ENCODE measurements around the gene ASPG. TPM values are rescaled to one million over a fixed set of nuclear protein-coding genes. Genes with fewer than 3 reads are reported as not detected.
A peak's percentile ranks its signal among the peaks of the same experiment; 100 is the strongest.

The ASPG gene
- total and polyA plus RNA-seq, 5 experiments from 2014 or later: not detected

DNA sequence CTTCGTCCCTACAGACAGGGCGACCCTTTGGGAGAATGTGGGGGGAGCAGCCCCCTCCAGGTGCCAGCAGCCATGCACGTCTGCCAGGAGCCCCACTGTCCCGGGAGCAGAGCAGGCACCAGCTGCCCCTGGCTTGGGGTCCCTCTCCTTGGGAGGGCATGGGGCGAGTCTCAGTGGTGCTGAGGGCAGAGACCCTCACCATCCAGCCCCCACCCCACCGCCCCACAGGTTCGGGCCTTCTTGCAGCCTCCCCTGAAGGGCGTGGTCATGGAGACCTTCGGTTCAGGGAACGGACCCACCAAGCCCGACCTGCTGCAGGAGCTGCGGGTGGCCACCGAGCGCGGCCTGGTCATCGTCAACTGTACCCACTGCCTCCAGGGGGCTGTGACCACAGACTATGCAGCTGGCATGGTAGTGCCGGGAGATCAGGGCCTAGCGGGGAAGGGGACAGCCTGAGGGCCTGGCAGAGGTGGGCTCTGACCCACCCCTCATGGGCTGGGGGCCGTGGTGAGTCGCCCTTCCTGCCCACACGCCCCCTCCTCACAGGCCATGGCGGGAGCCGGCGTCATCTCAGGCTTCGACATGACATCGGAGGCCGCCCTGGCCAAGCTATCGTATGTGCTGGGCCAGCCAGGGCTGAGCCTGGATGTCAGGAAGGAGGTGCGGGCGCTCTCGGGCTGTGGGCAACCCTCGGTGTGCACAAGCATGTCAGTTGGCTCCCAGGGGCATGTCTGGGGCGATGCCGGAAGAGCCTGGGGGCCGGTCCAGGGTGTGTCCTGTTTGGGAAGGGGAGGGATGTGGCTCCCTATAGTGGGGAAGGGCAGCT lies 18.8 kb downstream of the ASPG start:
- no peaks in the 10 kb centered on the region for H3K9me3 Mint-ChIP-seq
- no peaks in the 10 kb centered on the region for H3K27me3 Mint-ChIP-seq
- DNase-seq (peak in 2 of 10 donors; percentile 1 to 41), ATAC-seq (no peak)
- POLR2A ChIA-PET: no interaction called here
- no peaks in the 10 kb centered on the region for H3K36me3 Mint-ChIP-seq
- no peaks in the 10 kb centered on the region for H3K4me1 Mint-ChIP-seq
- no peak overlapping the region for H3K4me3 Mint-ChIP-seq
- H3K27ac Mint-ChIP-seq: no peak overlapping the region

DNA sequence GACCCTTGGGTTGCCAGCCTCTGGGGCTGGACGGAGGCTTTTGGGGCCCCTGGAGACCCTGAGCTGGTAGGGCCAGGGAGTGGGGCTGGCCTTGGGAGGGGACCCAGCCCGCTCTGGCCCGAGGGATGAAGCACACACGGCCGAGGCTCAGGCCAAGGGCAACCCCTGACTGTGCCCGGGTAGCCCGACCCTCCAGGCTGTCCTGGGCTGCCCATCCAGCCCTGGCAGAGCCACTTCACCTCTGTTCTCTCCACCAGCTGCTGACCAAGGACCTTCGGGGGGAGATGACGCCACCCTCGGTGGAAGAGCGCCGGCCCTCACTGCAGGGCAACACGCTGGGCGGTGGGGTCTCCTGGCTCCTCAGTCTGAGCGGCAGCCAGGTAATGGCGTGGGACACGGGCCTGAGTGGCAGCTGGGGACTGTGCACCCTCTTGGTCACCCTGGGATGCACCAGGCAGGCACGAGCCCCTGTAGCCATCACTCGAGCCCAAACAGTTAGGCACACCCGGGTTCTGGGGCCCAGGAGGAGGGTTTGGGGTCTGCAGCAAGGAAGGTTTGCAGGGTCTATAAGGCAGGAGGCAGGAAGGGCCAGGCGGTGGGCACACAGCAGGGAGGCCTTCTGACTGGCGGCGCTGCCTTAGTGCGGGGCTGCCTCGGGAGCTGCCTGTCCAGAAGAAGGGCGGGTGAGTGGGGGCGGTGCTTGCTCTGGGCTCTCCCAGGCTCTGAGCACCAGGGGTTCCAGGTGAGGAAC lies 19.7 kb downstream of the ASPG start:
- Mint-ChIP-seq H3K27ac (no peak overlapping the region), H3K4me3 (no peak overlapping the region), H3K9me3 (no peaks in the 10 kb centered on the region), H3K27me3 (no peaks in the 10 kb centered on the region), H3K36me3 (no peaks in the 10 kb centered on the region), H3K4me1 (no peaks in the 10 kb centered on the region)
- DNase-seq (peak in 2 of 10 donors; percentile 0 to 45), ATAC-seq (no peak)
- POLR2A ChIA-PET: no interaction called here

DNA sequence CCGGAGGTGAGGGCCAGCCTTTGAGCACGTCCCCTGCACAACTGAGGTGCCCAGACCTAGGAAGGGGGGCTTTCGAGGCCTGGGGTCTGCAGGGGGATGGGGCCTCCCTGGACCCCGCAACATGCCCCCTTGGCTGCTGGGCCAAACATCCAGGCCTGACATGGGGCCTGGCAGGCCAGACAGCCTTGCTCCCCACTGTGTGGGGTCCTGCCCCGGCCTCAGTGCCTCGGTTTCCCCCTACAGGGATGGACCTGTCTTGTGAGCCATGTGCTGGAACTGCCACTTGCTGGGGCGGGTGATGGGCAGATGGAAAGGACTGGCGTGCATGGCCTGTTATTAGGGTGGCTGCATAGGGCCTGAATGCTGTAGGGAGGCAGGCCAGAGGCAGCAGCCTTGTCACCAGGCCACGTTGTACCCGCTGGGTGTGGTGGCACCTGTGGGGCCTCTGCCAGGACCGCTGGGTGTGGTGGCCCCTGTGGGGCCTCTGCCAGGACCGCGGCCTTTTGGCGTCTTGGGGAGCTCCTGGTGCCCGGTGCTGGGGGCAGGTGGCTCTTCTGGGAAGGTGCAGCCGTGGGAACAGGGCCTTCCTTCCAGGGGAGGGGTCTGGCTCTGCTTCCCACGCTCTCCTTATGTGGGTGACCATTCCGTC lies 20.4 kb downstream of the ASPG start:
- ATAC-seq: no peak
- DNase-seq: peak in 2 of 10 donors; percentile 3 to 49
- no peaks in the 10 kb centered on the region for H3K27me3 Mint-ChIP-seq
- no peaks in the 10 kb centered on the region for H3K36me3 Mint-ChIP-seq
- no peak overlapping the region for H3K4me3 Mint-ChIP-seq
- H3K4me1 Mint-ChIP-seq: no peaks in the 10 kb centered on the region
- H3K9me3 Mint-ChIP-seq: no peaks in the 10 kb centered on the region
- no peak overlapping the region for H3K27ac Mint-ChIP-seq
- POLR2A ChIA-PET: no interaction called here

DNA sequence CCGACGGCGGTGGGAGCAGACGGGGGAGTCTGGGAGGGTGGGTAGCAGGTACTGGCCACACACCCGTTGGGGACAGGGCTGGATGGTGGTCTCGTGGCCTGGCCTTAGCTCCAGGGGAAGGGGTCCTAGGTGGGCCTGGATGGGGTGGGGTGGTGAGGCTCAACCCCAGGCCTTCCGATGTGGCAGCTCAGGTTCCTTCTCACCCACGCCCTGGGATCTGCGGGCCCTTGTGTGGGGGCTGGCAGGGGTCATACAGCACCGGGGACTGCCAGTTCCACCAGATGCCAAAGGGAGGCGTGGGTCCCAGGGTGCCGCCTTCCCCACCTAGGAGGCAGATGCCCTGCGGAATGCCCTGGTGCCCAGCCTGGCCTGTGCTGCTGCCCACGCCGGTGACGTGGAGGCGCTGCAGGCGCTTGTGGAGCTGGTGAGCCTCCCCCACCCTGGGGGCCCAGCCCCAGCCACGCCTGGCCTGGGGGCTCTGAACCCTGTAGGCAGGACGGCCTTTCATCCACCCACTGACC lies 21.0 kb downstream of the ASPG start:
- DNase-seq: peak in 2 of 10 donors; percentile 3 to 58
- H3K4me3 Mint-ChIP-seq: no peak overlapping the region
- H3K4me1 Mint-ChIP-seq: no peaks in the 10 kb centered on the region
- no peak overlapping the region for H3K27ac Mint-ChIP-seq
- POLR2A ChIA-PET: no interaction called here
- H3K9me3 Mint-ChIP-seq: no peaks in the 10 kb centered on the region
- no peaks in the 10 kb centered on the region for H3K36me3 Mint-ChIP-seq
- no peaks in the 10 kb centered on the region for H3K27me3 Mint-ChIP-seq
- no peak for ATAC-seq

DNA sequence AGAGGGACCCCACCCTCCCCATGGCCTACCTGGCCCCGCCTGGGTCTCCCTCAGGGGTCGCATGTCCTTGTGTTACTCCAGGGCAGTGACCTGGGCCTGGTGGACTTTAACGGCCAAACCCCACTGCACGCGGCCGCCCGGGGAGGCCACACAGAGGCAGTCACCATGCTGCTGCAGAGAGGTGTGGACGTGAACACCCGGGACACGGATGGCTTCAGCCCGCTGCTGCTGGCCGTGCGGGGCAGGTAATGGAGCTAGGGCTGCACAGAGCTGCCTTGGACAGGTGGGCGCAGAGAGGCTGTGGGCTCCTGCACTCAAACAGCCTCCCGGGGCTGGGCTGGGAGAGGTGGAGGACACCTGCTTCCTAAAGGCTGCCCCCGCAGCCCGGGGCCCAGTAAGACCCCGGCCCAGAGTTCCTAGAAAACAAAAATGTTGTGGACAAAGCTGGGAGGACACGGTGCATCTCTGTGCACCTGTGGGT lies 21.6 kb downstream of the ASPG start:
- H3K27ac Mint-ChIP-seq: no peak overlapping the region
- no peaks in the 10 kb centered on the region for H3K36me3 Mint-ChIP-seq
- POLR2A ChIA-PET: no interaction called here
- no peaks in the 10 kb centered on the region for H3K4me1 Mint-ChIP-seq
- no peaks in the 10 kb centered on the region for H3K27me3 Mint-ChIP-seq
- DNase-seq (peak in 3 of 10 donors; percentile 0 to 61 (median 1)), ATAC-seq (no peak)
- no peak overlapping the region for H3K4me3 Mint-ChIP-seq
- no peaks in the 10 kb centered on the region for H3K9me3 Mint-ChIP-seq

DNA sequence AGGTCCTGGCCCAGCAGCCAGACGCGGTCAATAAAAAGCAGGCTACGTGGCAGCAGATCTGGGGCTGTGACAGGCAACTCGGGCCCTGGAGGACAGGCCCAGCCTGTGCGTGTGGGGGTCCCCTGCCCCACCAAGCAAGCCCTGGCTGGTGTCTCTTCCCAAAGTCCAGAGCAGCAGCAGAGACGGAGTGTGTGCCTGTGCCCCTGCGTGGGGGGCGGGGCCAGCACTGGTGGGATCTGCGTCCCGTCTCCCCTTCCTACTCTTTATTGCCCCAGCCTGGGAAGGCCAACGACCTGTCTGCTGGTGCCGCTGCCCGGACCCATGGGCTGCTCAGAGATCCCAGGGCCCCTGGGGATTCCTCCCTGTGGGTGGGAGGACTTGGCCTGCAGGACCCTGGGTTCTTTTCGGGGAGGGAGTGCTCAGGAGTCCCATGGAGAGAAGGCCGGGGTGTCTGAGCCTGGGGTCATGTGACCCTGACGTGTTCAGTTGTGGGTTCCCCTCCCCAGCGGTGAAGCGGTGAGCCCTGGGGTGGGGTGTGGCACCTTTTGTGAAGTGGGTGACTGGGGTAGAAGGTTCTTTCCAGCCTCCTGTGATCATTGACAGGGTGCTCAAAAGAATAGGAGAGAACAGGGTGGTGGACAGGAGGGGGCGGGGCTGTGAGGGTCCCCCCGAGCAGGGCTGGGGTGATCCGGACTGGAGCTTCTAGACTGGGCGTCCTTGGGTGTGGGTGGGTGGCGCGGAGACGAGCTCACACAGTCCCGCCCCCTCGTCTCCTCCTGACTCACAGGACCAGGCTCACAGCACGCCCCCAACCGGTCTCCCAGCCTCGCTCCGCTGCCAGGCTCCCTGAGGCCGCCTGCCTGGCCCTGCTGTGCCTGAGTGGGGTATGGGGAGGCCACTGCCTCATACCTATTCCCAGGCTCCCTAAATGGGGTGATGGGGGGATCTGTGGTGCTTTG lies 22.4 kb downstream of the ASPG start:
- H3K36me3 Mint-ChIP-seq: no peaks in the 10 kb centered on the region
- DNase-seq (peak in 3 of 10 donors; percentile 0 to 54 (median 3)), ATAC-seq (no peak)
- peaks cover 0 to 2% (median 0%) of the 10 kb centered on the region in 5 donors for H3K27me3 Mint-ChIP-seq
- H3K9me3 Mint-ChIP-seq: no peaks in the 10 kb centered on the region
- H3K27ac Mint-ChIP-seq: no peak overlapping the region
- no peaks in the 10 kb centered on the region for H3K4me1 Mint-ChIP-seq
- H3K4me3 Mint-ChIP-seq: no peak overlapping the region
- POLR2A ChIA-PET: no interaction called here

DNA sequence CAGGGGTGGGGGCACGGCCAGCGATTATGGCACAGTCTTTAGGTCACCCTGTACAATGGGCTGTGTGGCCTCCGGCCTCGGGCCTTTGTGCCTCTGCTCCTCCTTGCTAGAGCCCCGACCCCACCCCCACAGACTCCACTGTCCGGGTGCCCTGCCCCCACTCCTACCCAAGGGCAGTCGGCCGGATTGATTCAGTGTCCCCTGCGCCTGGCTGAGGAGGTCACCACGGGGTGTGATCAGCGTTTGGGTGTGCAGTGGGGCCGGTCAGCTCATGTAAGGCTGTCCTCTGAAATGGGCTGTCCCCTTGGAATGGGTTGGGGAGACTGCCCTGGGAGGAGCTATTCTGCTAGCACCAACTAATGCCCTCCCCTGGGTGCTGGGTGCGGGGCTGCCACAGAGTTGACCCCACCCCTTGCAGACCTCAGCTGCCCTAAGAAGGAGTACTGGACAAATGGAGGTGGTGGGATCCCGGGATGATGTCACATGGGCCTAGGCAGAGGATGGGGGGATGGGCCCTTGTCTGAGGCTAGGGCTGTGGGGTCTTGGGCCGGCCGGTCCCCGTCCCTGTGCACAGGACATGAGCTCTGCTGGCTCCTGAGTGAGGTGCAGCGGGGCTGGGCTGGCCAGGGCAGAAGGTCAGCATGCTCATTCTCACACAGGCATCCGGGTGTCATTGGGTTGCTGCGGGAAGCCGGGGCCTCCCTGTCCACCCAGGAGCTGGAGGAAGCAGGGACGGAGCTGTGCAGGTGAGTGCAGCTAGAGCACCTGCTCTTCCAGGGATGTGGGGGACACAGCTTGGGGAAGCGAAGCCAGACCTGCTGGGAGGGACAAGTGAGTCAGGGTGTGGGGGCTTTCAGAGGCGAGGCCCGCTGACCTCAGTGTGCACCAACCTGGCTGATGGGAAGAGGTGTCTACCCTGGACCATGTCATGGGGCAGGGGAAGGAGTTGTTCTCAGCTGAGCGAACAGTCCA lies 23.4 kb downstream of the ASPG start:
- H3K4me3 Mint-ChIP-seq: no peak overlapping the region
- peak in 3 of 10 donors; percentile 0 to 57 (median 1) for DNase-seq

DNA sequence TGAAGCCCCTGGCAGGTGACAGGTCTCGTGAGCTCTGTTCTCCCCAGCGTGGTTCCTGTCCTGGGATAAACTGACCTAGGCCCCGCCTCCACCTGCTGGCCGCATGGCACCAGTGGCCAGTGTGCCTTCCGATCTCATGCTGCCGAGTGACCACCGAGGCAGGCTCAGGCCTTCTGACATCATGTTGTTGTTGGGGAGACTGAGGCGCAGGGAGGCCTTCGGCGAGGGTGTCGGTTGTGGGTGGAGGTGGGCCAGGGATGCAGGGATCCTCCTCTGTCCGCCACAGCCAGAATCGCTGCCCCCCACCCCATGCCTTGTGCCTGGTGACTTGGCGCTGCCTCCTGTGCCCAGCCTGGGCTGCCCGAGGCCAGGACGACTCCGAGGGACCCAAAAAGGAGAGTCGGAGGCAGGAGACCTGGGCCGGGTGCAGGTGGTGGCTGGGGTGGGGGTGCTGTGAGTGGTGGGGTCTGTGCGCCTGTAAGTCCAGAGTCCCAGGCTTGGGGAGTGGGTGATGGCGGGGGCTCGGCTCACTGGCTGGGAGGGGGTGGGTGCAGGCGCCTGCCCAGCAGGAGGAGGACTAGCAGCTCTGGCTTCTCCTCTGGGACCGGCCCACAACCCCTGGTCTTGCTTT lies 24.3 kb downstream of the ASPG start:
- peak in 2 of 10 donors; percentile 2 to 56 for DNase-seq
- Mint-ChIP-seq H3K27ac (no peak overlapping the region), H3K4me1 (no peaks in the 10 kb centered on the region), H3K36me3 (no peaks in the 10 kb centered on the region), H3K4me3 (no peak overlapping the region), H3K9me3 (no peaks in the 10 kb centered on the region), H3K27me3 (peaks cover 0 to 11% (median 4%) of the 10 kb centered on the region in 5 donors)
- POLR2A ChIA-PET: no interaction called here
- no peak for ATAC-seq

More for the DNA sequence above, 23.4 kb downstream of the ASPG start:
- no peaks in the 10 kb centered on the region for H3K4me1 Mint-ChIP-seq
- H3K27ac Mint-ChIP-seq: no peak overlapping the region
- POLR2A ChIA-PET: no interaction called here
- peaks cover 0 to 4% (median 0%) of the 10 kb centered on the region in 5 donors for H3K27me3 Mint-ChIP-seq
- no peak for ATAC-seq
- H3K9me3 Mint-ChIP-seq: no peaks in the 10 kb centered on the region
- H3K36me3 Mint-ChIP-seq: no peaks in the 10 kb centered on the region

DNA sequence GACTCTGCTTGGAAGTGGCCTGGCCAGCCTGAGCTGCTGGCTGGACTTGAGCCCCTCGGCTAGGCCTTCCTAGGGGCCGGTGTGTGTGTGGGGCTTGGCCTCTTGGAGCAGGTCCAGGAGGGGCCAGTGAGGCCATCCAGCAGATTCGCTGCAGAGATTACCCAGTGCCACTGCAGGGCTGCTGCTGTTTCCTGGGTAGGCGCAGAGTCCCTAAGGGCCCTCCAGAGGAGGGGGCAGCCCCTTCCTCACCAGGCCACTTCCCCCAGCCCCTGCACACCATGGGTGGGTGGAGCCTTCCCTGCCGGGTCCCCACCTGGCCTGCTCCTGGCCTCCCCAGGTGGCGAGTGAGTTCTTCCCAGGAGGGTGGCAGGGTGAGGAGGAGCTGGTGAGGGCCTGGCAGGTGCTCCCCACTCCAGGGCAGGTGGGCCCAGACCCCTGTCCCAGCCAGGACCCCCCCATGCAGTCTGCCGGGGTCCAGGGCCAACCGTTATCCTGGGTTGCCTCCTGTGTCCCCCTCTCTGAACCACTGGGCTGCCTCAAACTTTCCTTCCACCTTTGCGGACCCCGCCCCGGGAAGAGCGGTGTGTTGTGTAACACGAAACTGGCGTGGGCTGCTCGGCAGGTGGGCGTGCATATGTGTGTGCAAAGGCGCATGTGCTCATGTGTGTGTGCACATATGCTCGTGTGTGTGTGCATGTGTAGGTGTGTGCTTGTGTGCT lies 25.1 kb downstream of the ASPG start:
- Mint-ChIP-seq H3K36me3 (peaks cover 0 to 4% (median 0%) of the 10 kb centered on the region in 3 donors), H3K4me3 (no peak overlapping the region), H3K27ac (peak overlapping the region in 1 of 10 donors; percentile 49), H3K9me3 (no peaks in the 10 kb centered on the region), H3K27me3 (peaks cover 0 to 19% (median 11%) of the 10 kb centered on the region in 5 donors), H3K4me1 (peaks cover 0 to under 1% (median 0%) of the 10 kb centered on the region in 4 donors)
- DNase-seq (peak in 2 of 10 donors; percentile 3 to 35), ATAC-seq (no peak)
- POLR2A ChIA-PET: no interaction called here
